GM19328 (cell line): ENCODE results near the gene CCDC138.
"Not testable (repeated sequence)": the region's sequence is repeated elsewhere in the genome, so short reads cannot be mapped to it uniquely, and the experiment has no call there.

ENCODE experiments used
- ATAC-seq: cut with Tn5 transposase; IDR thresholded peaks from one replicate; pipeline ENCODE4 v1.9.1; 2021; ENCODE audit warnings: mild to moderate bottlenecking, moderate library complexity; ENCODE audit not compliant: unreplicated experiment

The CCDC138 gene, protein sequence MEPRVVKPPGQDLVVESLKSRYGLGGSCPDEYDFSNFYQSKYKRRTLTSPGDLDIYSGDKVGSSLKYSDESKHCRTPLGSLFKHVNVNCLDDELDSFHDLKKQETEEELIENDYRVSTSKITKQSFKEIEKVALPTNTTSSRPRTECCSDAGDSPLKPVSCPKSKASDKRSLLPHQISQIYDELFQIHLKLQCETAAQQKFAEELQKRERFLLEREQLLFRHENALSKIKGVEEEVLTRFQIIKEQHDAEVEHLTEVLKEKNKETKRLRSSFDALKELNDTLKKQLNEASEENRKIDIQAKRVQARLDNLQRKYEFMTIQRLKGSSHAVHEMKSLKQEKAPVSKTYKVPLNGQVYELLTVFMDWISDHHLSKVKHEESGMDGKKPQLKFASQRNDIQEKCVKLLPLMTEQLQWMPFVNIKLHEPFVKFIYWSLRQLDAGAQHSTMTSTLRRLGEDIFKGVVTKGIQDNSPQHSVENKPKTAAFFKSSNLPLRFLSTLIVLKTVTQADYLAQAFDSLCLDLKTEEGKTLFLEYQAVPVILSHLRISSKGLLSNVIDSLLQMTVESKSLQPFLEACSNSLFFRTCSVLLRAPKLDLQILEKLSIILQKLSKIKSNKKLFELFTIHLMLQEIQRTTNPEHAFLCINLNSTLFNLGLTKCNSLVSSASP

DNA sequence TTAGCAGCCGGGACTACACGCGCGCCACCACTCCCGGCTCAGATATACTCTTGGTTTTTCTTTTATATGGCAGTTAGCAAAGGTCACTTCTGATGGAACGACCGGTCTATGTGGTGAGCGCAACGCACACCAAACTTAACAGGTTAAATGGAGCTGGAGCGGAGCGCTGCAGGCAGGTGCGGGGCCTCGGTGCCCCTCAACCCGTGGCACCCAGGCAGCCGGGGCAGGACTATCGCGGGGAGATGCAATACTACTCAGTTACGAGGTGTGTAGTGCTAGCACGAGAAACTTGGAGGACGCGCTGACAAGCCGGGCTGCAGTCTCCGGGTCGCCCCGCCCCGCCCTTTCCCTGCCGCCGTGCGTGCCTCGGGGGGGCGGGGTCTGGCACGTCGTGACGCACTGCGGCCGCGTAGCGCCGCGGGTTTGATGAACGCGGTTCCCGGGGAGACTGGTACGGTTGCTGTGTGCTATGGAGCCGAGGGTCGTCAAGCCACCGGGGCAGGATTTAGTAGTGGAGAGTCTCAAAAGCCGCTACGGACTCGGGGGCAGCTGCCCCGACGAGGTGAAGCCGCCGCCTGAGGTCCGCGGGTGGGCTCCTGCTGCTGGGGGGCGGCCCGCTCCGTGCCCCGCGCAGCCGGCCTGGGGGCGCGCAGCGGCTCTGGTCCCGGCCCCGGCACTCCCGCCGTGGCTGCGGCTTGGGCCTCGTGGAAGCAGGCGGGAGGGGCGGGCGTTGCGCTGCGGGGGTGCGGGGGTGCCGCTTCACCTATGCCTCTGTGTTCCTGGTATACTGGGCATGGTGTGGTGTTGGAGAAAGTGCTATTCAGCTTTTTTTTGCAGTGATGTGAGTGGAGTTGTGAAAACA, at the start of gene CCDC138:
CCDC138 (plus strand) TSS at position 418 of the 862 bp plus-strand sequence; CDS start at position 470, 52 bp downstream.
- ATAC-seq = peak; percentile 97

DNA sequence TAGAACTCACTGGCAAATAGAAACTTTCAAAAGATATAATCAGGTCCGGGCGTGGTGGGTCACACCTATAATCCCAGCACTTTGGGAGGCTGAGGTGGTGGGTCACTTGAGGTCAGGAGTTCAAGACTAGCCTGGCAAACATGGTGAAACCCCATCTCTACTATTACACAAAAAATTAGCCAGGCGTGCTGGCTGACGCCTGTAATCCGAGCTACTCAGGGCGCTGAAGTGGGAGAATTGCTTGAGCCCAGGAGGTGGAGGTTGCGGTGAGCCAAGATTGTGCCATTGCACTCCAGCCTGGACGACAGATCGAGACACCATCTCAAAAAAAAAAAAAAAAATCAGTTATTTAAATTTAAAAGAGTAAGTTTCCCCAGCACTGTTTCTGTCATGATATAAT, 28.6 kb upstream of the CCDC138 start:
- not testable (repeated sequence) for ATAC-seq

DNA sequence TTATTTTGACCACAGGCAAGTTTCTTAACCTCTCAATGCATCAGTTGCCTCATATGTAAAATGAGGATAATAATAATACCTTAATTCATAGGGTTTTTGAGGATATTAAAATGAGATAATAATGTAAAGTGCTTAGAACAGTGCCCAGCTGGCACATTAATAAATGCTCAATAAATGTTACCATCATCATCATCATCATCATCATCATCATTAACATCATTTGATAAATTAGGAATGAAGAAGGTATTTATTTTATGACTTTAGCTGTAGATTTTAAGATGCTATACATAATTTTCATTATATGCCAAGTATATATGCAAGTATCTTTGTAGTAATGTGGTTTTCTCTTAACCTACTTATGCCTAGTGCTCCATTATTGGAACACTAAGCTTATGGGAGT, 24.0 kb upstream of the CCDC138 start:
- ATAC-seq = not testable (repeated sequence)

DNA sequence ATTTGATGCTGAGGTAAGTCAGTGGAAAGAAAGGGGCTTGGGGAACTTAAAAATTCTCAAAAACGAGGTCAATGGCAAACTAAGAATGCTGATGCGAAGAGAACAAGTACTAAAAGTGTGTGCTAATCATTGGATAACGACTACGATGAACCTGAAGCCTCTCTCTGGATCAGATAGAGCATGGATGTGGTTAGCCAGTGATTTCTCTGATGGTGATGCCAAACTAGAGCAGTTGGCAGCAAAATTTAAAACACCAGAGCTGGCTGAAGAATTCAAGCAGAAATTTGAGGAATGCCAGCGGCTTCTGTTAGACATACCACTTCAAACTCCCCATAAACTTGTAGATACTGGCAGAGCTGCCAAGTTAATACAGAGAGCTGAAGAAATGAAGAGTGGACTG, 19.9 kb upstream of the CCDC138 start:
- ATAC-seq = not testable (repeated sequence)

DNA sequence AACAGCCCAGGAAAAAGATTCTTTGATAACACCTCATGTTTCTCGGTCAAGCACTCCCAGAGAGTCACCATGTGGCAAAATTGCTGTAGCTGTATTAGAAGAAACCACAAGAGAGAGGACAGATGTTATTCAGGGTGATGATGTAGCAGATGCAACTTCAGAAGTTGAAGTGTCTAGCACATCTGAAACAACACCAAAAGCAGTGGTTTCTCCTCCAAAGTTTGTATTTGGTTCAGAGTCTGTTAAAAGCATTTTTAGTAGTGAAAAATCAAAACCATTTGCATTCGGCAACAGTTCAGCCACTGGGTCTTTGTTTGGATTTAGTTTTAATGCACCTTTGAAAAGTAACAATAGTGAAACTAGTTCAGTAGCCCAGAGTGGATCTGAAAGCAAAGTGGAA, 18.7 kb upstream of the CCDC138 start:
- ATAC-seq = not testable (repeated sequence)

DNA sequence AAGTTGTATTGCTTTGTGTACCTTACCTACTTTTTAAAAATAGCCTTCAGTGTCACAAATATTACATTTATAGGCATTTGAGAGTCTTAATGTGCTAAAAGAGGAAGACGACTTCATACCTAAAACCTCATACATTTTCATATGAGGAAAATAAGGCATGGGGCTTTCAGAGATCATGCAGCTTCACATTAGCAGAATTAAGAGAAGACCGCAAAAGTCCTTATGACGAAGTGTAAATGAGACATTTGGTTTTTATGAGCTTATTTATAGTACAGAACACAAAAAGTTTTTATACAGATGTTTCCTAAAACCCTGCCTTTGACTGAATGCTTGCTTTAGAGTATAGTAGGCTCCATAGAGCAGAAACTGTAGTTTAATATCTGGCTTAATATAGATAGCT, 10.1 kb upstream of the CCDC138 start:
- ATAC-seq = peak; percentile 84

DNA sequence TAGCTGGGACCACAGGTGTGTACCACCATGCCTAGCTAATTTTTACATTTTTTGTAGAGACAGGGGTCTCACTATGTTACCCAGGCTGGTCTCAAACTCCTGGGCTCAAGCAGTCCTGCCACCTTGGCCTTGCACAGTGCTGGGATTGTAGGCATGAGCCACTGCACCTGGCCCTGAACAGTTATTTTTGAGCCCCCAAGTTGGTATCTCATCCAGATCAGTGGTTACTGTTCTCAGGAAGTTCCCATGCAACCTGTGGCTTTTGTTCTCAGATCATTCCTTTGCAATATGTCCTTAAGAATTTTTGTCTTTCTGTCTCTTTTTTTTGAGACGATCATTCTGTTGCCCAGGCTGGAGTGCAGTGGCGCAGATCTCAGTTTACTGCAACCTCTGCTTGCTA, 7.7 kb upstream of the CCDC138 start:
- ATAC-seq = no peak

DNA sequence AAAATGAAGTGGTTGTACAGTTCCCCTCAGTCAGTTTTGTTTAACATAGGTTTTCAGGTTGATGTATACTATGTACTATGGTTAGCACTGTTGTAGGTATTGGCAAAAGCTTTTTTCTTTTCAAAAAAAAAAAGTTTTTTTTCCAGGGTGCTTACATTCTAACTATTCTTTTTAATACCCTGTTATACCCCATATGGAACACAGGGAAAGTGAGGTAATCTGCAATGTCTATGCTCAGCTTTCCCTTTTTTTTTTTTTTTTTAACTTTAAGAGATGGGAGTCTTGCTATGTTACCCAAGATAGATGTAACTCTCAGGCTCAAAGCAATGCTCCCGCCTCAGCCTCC, 590 bp upstream of the CCDC138 start:
- no peak for ATAC-seq

DNA sequence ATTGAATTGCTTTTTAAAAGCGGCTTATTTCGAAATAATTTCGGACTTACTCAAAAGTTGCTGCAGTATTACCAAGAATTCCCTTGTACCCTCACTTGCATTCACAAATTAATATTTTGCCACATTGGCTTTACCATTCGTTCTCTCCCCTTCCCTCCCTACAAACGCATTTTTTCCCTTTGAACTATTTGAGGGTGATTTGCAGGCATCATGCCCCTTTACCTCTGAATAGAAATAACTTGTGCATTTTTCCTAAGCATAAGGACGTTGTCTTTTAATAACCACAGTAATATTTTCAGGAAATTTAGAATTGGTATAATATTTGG, 608 bp downstream of the CCDC138 start:
- ATAC-seq = no peak

DNA sequence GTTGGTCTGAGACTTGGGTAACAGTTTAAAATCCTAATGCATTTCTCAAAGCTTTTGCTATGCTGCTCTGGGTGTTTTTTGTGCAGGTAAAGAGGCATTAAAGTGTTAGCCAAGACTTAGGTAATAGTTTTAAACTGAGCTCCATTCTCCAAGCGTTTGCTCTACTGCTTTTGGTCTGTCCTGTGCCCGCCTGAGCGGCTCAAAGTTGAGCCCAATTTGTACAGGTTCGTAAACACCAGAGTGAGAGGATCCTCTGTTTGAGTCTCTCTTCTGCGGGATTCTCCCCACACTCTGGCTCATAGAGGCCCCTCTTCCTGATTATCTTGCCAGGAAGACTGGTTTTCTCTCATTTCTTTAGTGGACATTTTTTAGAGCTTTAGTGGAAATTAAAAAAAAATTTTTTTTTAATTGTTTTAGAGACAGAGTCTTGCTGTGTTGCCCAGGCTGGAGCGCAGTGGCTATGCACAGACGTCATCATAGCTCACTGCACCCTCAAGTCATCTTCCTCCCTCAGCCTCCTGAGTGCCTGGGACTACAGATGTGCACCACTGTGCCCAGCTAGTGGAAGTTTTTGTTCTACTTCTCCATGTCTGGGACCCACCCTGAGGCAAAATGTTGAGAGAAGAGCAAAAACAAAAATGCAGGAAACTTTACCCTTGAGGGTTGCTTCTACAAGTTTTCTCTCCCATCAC, 16.6 kb downstream of the CCDC138 start:
- ATAC-seq = no peak

DNA sequence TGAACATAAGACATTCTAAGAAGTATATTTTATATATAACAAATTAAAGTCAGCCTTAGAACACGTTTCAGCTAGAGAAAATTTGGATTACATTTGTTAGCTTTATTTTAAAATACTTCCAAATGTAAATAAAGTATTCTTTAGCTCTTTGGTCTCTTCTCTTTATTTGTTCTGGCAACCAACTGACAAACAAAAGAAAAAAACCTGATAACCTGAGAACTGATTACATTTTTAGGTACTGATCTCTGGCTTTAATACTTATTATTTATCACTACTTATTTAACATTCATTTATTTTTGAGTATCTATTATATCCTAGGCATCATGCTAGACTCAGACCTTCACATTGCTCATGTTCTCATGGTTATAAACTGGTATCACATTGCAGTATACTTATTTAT, 18.5 kb downstream of the CCDC138 start:
- ATAC-seq = no peak

DNA sequence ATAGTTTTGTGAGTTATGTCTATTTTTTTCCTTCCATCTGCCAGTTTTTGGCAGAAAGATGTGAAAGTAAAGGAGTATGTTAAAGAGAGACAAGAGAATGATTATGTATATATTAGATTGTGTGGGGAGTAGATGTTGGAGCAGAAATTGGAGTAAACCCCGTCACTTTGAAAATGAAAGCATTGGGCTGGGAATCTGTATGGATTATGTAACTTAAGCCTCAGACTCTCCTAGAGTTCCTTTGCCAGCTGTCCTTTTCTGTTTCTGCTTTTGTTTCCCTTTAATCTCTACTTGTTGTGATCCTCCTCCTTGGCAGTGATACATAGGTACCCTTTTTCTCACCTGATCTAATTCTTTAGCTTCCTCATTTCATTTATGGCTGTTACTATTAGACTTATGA, 19.2 kb downstream of the CCDC138 start:
- ATAC-seq = no peak

DNA sequence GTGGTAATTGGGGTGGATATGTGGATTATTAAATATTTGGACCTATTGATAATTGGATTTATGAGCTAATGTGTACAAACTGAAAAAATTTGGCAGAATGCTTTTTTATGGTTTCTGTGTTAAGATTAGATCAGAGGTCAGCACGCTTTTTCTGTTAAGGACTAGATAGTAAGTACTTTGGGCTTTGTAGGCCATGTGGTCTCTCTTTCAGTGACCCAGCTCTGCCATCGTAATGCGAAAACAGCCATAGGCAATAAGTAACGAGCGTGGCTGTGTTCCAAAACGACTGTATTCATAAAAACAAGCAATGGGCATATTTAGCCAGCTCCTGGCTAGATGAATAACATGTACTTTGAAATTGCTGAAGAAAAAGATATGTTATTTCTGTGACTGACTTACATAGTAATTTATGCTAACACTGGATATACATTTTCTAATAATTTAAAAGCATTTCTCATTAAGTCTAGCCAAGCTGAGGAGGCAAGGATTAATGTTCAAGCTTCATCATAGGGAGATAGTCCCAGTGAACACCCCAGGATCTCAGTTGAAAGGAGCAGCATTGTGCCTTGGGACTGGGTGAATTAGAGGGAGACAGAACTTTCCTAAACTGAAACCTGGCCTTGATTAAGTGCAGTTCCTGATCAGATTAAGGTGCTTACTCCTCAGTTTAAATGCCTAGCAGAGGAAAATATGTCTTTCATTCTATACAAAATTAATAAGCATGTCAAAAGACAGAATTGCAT, 20.0 kb downstream of the CCDC138 start:
- ATAC-seq = no peak

DNA sequence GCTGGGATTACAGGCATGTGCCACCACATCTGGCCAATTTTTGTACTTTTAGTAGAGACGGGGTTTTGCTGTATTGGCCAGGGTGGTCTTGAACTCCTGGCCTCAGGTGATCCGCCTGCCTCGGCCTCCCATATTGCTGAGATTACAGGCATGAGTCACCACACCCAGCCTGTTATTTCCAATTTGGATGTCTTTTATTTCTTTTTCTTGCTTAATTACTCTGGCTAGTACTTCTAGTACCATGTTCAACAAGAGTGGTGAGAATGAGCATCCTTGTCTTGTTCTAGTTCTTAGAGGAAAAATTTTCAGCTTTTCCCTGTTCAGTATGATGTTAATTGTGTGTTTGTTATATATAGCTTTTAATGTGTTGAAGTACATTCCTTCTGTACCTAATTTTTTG, 23.4 kb downstream of the CCDC138 start:
- ATAC-seq = no peak

DNA sequence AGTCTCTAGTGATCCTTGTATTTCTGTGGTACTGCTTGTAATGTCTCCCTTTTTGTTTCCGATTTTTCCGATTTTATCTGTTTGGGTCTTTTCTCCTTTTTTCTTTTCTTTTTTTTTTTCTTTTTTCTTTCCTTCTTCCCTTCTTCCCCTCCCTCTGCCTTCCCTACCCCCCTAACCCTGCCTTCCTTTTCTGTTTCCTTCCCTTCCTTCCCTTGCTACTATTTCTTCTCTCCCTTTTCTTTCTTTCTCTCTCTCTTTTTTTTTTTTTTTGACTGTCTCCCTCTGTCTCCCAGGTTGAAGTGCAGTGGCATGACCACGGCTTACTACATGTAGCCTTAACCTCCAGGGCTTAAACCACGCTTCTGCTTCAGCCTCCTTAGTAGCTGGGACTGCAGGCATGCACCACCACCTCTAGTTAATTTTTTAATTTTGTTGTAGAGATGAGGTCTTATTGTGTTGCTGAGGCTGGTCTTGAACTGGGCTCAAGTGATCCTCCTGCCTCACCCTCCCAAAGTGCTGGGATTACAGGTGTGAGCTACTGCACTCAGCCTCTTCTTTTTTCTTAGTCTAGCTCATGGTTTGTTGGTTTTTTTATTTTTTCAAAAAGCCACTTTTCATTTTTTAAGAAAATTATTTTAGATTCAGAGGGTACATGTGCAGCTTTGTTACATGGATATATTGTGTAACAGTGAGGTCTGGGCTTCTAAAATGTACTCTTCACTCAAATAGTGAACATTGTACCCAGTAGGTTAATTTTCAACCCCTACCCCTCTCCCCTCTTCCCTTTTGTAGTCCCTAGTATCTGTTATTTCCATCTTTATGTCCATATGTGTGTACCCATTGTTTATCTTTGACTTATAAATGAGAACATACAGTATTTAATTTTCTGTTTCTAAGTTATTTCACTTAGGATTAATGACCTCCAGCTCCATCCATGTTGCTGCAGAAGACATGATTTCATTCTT, 24.7 kb downstream of the CCDC138 start:
- no peak for ATAC-seq

DNA sequence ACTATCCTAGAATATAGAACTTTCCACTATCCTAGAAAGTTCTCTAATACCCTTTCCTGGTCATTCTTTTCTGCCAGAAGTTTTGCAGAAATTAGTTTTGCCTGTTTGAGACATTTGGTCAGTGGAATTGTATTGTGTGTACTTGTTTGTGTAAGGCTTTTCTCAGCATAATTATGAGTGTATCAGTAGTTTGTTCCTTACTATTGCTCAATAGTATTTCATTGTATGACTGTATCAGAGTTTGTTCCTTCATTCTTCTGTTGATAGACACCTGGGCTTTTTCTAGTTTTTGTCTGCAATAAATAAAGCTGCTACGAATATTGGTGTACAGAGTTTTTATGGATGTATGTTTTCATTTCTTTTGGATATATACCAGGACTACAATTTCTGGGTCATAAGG, 27.2 kb downstream of the CCDC138 start:
- no peak for ATAC-seq

DNA sequence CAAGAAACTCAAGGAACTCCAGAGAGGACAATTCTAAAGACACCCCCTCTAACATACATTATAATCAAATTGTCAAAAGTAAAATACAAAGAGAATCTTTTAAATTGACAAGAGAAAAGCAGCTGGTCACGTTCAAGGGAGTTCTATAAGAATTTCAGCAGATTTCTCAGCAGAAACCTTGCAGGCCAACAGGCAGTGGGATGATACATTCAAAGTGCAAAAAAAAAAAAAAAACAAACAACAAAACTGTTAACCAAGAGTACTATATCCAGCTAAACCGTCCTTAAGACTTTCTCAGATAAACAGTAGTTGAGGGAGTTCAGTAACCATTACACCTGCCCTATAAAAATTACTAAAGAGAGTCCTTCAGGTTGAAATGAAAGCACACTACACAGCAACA, 33.9 kb downstream of the CCDC138 start:
- ATAC-seq = no peak

DNA sequence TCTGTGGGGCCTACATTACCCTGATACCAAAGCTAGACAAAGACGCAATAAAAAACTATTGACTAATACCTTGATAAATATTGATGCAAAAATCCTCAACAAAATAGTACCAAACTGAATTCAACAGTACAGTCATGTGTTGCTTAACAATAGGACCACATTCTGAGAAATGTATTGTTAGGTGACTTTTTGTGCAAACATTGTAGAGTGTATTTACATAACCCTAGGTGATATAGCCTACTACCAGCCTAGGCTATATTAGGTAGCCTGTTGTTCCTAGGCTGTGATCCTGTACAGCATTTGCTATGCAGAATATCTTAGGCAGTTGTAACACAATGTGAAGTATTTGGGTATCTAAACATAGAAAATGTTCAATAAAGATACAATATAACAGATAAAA, 36.7 kb downstream of the CCDC138 start:
- no peak for ATAC-seq

DNA sequence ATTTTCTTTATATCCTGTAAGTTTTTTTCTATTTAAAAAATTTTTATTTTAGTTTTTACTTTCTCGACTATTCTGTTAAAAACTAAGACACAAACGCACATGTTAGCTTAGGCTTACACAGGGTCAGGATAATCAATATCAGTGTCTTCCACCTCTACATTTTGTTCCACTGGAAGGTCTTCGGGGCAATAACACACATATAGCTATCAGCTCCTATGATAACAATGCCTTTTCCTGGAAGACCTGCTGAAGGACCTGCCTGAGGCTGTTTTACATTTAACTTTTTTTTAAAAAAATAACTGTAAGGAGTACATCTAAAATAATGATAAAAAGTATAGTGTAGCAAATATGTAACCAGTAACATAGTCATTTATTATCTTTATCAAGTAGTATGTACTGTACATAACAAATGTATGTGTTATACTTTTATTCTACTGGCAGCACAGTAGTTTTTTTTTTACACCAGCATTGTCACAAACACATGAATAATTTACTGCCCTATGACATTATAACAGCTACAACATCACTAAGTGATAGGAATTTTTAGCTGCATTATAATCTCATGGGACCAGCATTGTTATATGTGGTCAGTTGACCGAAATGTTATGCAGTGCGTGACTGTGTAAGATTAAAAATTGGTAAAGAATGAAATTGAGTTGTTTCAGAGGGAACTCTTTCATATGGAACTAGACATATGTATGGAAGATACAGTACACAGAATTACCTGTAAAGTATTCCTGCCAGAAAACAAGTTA, 37.9 kb downstream of the CCDC138 start:
- no peak for ATAC-seq
